GM18519 (cell line): Measurements from ENCODE around the gene CARTPT.

ENCODE experiments used
- ATAC-seq: cut with Tn5 transposase; IDR thresholded peaks from one replicate; pipeline ENCODE4 v1.9.1; 2021; ENCODE audit warnings: mild to moderate bottlenecking, moderate library complexity; ENCODE audit not compliant: unreplicated experiment, low FRiP score

The CARTPT gene

GRCh38 chr5:71719063-71719964, at the start of gene CARTPT:
CARTPT (plus strand) TSS chr5:71719275; CDS start chr5:71719294, 19 bp downstream.
- ATAC-seq, result no peak

GRCh38 chr5:71677977-71678376, 41.1 kb upstream of the CARTPT start:
- no peak for ATAC-seq

GRCh38 chr5:71679714-71680113, 39.4 kb upstream of the CARTPT start:
- ATAC-seq, result no peak

GRCh38 chr5:71680510-71680909, 38.6 kb upstream of the CARTPT start:
- no peak for ATAC-seq

- ATAC-seq, result no peak
These were observed 37.8 kb upstream of the CARTPT start for GRCh38 chr5:71681296-71681695.

- no peak for ATAC-seq
These were observed 34.8 kb upstream of the CARTPT start for GRCh38 chr5:71684309-71684708.

GRCh38 chr5:71693828-71694427, 25.1 kb upstream of the CARTPT start:
- ATAC-seq, result no peak

GRCh38 chr5:71695071-71695470, 24.0 kb upstream of the CARTPT start:
- ATAC-seq, result no peak

- ATAC-seq, result no peak
These were observed 23.5 kb upstream of the CARTPT start for GRCh38 chr5:71695595-71695994.

GRCh38 chr5:71697967-71698366, 21.1 kb upstream of the CARTPT start:
- no peak for ATAC-seq

- no peak for ATAC-seq
These were observed 19.8 kb upstream of the CARTPT start for GRCh38 chr5:71699233-71699632.

- ATAC-seq, result no peak
These were observed 19.3 kb upstream of the CARTPT start for GRCh38 chr5:71699751-71700150.

GRCh38 chr5:71700803-71701202, 18.3 kb upstream of the CARTPT start:
- no peak for ATAC-seq

GRCh38 chr5:71701407-71701806, 17.7 kb upstream of the CARTPT start:
- ATAC-seq, result no peak

- no peak for ATAC-seq
These were observed 15.1 kb upstream of the CARTPT start for GRCh38 chr5:71703941-71704340.

GRCh38 chr5:71705421-71705820, 13.7 kb upstream of the CARTPT start:
- no peak for ATAC-seq

GRCh38 chr5:71706906-71707305, 12.2 kb upstream of the CARTPT start:
- no peak for ATAC-seq

- no peak for ATAC-seq
These were observed 7.5 kb upstream of the CARTPT start for GRCh38 chr5:71711610-71712009.

- no peak for ATAC-seq
These were observed 4.2 kb upstream of the CARTPT start for GRCh38 chr5:71714911-71715310.

GRCh38 chr5:71727978-71728377, 8.9 kb downstream of the CARTPT start:
- ATAC-seq, result no peak

GRCh38 chr5:71731015-71731414, 11.9 kb downstream of the CARTPT start:
- no peak for ATAC-seq

GRCh38 chr5:71732011-71732410, 12.9 kb downstream of the CARTPT start:
- ATAC-seq, result no peak
